Islet precursor cell (in vitro differentiated cells): ENCODE data around the gene CLSTN3.
"Not testable (repeated sequence)": the region's sequence is repeated elsewhere in the genome, so short reads cannot be mapped to it uniquely, and the experiment has no call there.

Source experiments
- DNase-seq: peaks from one replicate; pipeline ENCODE4 v3.0.0-alpha.2; 2018

CLSTN3 gene

DNA sequence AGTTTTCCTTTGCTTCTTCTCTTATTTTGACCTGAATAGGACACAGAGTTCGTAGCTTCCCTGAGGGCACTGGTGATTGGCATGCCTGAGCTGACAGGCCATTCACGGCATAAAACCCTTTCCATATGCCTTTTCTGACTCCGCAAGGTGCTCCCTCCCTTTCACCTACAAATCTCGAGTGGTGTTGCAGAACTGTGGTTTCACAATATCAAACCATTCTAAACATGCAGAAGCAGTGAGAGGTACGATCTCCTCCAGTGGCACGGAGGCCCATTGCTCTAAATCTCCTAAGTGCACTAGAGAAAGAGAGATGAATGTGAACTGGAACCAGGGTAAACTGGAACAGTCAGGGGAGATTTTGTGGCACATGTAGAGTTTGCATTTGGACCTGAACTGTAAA lies 23.9 kb downstream of the CLSTN3 start:
- DNase-seq: no peak

DNA sequence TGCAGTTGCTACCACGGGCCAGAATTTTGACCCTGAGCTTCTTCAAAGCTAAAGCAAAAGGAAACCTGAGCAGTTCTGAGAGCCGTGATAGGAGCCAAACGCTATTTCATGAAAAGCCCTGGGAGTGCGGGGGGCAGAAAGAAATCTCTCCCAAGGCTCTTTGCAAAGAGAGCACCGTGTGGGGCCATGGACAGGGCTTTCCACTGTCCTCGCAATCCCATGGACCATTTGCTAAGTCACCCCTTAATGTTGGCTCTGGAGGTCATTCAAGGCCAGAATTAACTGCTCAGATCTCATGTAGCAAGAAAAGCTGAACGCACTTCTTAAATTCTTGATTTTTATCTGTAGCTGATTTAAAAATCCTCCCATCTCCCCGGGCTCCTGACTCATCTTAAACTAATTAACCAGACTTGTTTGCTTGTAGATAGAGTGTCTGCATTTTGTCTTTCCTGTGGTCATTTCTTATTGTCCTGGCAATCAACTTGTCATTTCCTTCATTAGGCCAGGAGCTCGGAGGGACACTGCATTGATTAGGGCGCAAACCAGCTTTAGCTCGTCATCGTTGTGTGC lies 24.8 kb downstream of the CLSTN3 start:
- DNase-seq: no peak

DNA sequence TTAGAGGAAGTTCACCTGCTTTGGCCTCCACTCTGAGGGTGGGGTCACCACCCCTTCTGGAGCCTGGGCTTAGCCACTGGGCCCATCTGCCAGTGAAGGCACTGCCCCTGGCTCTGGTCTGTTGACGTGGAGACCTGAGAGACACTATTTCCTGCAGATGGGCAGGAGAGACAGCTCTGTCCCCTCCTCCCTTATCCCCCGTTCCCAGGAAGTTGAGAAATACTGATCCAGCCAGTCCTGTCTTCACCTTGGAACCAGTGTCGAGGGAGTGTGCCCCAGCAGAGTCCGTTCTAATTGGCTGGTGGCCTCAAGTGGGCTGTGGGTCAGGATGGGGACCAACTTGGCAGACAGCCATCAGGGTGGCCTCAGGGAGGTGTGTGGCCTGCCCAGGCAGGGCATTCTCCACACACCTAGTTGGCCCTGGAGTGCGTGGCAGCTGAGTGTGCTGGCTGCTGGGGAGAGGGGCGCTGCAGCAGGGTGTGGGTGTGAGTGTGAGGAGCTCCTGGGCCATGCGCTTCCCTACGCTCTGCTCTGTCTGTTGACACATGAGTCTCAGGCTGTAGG lies 25.4 kb downstream of the CLSTN3 start:
- DNase-seq: no peak

DNA sequence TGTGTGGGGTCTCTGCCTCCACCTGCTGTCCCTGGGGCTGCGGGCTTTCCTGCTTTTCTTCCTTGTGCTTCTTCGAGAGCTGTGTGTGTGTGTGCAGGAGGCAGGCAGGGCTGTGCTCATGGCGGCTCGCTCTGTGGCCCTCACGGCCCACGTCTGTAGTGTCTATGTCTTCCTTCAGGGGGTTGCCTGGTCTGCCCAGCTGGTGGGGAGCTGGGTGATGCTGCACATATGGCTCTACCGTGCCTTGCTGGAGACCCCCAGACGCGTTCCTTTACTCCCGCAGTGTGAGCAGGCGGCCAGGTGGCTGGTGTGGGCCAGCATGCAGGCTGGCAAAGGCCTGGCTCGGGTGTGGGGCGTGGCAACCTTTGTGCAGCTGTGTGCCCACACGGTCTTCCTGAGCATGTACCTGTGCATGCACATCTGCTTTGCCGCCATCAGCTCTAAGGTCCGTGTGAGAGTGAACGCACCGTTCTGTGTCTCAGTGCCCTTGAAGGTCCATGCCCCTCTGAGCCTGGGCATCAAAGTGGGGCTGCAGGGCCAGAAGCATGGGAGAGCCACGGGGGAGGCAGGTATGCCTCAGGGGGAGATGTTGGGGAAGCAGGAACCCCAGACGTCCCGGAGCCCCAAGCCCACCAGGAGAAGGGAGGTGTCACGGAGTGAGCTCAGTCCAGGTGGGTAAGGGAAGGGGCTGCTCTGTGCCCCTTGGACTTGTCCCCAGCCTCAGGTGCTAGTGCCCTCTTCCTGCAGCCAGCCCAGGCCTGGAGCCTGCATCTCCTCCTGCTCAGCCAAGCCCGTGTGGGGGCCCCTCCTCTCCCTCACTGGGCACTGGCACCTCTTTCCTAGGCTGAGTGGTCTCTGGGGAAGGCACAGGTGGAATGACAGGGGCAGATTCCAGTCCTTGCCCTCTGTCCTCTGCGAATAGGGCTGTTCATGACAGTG lies 26.4 kb downstream of the CLSTN3 start:
- no peak for DNase-seq

DNA sequence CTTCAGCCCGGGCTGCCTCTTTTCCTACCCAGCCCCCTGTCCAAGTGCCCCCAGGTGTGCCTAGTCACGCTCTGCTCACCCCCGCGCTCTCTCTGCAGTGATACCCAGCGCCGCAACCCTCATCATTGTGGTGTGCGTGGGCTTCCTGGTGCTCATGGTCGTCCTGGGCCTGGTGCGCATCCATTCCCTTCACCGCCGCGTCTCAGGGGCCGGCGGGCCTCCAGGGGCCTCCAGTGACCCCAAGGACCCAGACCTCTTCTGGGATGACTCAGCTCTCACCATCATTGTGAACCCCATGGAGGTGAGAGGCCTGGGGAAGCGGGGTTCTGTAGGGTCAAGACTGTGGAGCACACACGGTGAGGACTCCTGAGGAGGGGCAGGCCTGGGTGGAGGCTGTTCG lies 27.2 kb downstream of the CLSTN3 start:
- DNase-seq: no peak

DNA sequence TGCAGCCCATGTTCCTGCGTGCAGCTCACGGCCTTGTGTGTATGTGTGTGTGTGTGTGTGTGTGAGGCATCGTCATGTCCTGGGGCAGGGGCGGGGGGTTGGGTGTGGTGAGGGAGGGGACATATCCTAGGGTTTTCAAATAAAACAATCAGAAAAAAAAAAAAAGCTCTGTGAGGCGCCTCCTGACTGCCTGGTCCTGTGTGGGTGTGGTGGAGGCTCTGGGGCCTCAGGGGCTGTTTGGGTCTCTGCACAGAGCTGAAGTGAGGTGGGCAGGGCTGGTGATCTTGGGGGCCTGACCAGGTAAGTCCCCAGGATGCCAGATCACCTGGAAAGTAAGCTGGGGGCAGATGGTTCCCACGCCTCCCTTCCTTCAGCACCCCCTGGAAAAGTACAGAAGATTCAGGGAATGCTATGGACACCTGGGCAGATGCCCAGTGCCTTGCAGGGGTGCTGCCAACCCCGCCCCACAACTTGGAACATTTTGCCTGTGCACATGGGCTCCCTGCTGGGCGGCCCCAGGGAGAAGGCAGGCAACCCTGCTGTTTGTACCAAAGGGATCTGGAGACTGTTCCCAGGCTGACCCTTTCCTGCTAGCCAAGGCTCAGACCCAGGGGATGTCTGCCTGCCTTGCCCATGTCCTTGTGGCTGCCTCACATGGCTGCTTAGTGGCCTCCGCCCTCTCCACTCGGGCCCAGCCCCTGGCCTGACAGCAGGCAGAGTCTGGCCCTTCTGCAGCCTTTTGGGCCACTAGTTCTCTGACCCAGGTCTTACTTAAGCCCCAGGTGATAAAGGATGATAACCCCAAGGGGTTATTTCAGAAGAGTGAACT lies 28.8 kb downstream of the CLSTN3 start:
- DNase-seq: no peak

DNA sequence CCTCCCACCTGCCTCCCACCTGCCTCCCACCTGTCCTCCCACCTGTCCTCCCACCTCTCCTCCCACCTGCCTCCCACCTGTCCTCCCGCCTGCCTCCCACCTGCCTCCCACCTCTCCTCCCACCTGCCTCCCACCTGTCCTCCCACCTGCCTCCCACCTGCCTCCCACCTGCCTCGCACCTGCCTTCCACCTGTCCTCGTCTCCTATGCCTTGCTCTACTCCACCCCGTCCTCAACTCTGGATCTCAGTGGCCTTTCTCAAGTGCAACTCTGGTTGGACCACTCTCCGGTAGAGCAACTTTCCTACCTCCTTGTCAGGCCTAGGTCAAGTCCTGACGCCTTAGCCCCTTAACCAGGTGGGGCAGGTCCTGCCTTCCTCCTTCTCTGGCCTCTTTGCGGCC lies 30.0 kb downstream of the CLSTN3 start:
- DNase-seq: no peak

DNA sequence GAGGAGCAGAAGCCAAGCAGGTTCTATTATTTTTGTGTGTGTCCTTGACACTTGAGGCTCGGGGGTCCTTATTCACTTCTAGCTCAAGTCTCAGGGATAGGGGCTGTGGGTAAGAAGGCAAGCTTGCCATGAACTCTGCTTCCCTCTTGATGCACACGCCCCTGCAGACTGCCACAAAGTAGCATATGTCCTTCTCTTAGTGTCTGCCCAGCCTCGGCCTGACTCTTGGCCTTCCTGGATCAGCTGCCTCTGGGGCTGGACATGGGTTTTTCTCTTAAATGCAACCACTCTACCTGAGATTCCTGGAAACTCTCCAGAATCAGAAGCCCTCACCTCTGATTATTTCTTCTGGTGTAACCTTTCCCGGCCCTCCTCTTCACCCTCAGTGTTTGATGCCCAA lies 31.2 kb downstream of the CLSTN3 start:
- DNase-seq: no peak

DNA sequence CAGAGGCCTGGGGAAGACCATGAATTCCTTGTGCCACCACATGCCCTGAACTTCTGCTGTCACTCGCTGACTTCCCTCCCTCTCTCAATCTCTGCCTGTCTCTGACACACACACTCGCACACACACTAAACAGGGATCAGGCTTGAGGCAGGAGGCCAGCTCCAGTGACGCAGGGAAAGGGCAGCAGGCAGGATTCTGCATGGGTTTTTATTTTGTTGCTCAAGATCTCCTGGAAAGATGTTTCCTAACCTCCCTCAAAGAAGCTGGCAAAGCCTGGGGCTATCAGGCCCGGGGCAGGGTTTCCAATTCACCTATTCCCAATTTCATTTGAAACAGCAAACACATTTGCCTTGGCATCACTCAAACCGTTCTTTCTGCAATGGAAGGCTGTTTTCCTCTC lies 31.6 kb downstream of the CLSTN3 start:
- no peak for DNase-seq

DNA sequence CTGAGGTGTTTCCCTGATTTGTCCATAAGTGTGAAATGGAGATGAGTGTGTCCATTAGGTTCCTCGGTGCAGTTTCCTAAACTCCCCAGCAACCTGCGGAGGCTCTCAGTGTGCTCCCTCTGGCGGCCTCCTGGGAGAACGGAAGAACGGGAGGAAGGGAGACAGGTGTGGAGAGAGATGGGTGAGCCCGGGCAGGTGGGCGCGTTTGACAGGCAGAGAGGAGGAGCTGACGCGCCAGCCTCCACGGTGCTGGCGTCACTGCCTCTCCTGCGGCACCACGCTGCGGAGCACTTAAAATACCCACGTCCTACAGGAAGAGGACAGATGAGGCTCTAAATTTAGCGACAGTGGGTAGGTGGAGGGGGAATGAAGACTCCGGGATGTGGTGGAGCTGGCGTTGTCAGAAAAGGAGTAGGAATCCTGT lies 32.5 kb downstream of the CLSTN3 start:
- DNase-seq: peak; percentile 85

DNA sequence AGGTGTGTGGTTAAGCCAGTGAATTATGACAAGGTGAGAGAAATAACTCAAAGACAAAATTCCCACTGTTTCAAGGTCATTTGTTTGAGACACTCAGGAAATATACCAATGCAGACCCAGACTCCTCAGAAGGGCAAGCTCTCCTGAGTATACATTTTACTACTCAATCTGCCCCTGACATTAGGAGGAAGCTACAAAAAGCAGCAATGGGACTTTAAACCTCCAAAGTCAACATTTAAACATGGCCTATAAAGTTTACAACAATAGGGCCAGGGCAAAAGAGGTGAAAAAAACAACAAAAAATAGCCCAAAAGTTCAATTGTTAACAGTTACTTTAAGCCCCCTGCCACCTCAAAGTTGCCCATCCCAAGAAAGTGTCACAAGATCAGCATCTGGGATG lies 39.8 kb downstream of the CLSTN3 start:
- DNase-seq: no peak

DNA sequence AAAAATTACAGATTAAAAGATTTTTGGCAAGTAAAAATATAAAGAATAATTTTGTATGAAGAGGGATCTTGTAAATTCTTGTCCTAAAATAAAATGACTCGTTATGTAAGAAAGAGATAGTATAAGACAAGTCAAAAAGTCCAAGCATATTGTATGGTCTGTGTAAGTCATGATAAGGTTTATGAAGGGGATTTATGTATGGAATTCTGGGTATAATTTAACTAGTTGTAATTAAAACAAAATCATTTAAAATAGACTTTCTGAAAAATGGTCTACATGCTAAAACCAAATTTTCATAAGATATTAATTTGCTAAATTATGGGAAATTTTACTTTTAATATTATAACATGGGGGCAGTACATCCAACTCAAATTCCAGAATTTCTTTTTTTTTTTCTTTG lies 41.7 kb downstream of the CLSTN3 start:
- no peak for DNase-seq

DNA sequence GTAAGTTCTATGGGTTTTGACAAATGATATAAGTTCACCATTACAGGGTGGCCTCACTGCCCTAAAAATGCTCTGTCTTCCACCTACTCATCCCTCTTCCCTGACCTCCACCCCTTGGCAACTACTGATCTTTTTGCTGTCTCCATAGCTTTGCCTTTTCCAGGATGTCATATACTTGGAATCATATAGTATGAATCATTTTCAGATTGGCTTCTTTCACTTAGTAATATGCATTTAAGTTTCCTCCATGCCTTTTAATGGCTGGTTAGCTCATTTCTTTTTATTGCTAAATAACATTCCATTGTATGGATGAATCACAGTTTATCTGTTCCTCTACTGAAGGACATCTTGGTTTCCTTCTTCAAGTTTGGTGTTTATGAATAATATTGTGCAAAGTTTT lies 45.3 kb downstream of the CLSTN3 start:
- no peak for DNase-seq

DNA sequence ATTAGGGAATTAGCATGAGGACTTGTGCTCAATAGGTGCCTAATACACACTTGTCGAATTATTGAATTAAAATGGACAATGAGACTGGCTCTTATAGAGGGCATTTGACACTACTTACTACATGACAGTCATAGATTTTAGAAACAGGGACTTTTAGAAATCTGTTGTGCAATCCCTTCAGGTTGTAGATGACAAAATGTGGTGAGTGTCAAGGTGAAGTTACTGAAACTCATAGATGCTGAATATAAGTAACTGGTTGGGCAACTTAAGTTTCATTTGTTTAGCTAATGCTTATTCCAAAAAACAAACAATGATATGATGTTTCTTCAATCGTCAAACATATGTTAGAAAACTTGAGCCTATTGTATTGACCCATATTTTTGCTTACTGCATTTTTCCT lies 46.4 kb downstream of the CLSTN3 start:
- DNase-seq: no peak

DNA sequence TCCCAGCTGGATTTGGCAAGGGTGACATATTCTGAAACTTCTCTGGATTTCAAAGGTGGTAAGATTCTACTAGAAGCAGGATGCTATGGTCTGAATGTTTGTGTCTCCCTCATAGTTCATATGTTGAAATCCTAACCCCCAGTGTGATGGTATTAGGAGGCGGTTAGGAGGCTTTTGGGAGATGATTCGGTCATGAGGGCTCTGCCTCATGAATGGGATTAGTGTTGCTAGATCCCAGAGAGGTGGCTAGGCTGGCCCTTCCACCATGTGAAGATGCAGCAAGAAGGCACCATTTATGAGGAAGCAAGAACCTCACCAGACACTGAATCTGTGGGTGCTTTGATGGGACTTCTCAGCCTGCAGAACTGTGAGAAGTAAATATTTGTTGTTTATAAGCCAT lies 48.3 kb downstream of the CLSTN3 start:
- DNase-seq: no peak

DNA sequence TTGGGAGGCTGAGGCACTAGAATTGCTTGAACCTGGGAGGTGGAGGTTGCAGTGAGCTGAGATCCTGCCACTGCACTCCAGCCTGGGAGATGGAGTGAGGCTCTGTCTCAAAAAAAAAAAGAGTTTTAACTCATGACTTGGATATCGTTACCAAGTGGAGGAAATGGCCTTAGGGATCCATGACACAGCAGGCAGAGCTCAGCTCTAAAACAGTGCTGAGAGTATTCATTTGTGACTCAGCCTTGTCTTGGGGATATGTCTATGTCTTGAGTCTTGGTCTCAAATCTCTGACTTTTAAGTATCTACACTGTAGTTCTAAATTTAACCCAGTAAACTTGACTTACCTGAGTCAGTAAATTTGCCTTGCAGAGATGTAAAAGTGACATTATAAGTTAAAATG lies 50.5 kb downstream of the CLSTN3 start:
- DNase-seq: no peak

DNA sequence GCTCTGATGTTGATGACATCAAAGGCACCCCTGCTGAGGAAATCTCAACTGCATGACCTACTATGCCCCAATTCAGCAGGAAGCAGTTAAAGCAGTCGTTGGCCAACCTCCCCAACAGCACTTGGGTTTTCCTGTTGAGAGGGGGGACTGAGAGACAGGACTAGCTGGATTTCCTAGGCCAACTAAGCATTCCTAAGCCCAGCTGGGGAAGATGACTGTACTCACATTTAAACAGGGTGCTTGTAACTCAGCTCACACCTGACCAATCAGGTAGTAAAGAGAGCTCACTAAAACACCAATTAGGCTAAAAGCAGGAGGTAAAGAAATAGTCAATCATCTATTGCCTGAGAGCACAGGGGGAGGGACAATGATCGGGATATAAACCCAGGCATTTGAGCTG lies 55.9 kb downstream of the CLSTN3 start:
- not testable (repeated sequence) for DNase-seq

DNA sequence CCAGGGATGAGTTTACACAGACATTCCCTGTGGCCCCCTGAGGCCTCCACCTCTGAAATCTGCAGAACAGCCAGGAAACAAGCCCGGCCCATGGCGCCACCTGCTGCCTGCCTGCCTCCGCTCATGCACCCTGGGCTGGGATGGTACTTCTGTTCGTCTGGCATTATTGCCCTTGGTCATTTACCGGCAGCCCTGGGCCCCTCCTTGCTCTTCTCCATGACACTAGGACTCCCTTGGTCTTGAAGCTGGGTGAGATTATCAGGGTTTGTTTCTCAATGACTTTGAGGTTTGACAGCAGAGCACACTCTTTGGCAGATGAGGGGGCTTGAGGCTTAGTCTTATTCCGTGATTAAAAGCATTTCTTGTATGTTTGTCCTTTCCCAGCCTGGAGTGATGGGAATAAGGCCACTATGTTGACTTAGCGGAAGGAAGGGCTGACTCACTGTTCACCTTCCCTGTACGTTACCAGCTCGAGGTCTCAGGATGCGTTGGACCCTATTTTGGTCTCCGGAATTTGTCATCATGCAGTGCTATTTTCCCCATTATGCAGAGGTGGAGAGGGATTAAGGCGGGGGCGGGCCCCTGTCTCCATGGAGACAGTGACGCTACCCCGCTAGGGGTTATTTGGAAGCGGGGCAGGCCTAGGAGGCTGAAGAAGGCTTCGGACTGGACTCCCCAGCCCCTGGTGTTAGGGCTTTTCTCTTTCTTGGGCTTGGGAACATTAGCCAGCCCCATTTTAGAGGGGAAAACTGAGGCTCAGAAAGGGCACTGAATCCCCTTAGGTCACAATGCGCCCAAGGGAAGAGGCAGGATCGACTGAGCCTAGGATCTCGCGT lies 58.6 kb downstream of the CLSTN3 start:
- peak; percentile 97 for DNase-seq

DNA sequence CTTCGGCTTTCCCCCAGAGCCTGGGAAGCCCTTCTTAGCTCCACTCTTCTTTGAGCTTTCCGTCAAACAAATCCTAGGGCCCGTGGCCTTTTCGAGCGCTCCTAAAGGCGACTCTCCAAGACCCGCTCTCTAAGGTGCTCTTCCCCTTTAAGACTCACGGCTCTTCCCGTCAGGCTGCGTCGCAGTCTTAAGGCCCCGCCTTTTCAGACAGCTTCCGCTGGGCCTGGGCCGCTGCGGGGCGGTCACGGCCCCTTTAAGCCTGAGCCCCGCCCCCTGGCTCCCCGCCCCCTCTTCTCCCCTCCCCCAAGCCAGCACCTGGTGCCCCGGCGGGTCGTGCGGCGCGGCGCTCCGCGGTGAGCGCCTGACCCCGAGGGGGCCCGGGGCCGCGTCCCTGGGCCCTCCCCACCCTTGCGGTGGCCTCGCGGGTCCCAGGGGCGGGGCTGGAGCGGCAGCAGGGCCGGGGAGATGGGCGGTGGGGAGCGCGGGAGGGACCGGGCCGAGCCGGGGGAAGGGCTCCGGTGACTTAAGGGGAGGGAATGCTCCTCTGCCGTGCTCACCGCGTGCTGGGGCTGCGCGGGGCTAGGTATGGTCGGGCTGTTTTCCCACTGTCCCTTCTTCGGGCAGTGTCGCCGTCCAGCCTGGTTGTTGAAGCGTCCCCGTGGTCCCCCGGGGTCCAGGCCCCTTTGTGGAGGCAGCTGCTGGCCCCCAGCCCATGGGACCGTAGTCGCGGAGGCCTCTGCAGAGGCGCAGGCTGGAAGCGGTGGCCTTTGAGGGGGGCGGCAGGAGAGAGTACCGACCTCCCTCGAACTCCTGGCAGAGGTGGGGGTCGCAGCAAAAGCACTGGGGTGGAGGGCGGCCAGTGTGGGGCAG lies 59.5 kb downstream of the CLSTN3 start, which contains the start of gene PEX5:
TSS of gene PEX5 (plus strand) at position 289 of the 870 bp plus-strand sequence. CDS start 692 bp downstream, outside the sequence.
- DNase-seq: peak; percentile 97

DNA sequence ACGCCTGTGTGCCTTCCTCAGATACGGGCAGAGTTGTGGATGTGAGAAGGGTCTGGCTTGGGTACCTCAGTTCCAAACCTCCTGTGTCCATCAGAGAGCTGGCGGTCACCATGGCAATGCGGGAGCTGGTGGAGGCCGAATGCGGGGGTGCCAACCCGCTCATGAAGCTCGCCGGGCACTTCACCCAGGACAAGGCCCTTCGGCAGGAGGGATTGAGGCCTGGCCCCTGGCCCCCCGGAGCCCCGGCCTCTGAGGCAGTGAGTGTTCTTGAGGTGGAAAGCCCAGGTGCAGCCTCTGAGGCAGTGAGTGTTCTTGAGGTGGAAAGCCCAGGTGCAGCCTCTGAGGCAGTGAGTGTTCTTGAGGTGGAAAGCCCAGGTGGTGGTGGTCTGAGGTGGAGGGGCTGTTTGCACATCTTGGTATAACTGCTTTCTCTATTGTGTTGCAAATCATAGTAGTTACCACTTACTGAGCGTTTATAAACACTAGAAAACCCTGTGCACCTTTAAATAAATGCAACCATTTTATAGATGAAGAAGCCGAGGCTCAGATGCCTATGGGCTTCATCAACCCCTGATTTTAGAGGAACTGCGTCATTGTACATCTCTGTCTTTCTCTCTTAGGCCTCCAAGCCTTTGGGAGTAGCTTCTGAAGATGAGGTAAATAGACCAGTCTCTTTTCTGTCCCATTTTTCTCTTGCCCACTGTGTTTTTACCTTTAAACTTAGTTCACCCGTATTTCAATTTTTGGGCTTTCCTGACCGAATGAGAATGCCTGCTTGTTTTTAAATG lies 60.3 kb downstream of the CLSTN3 start:
- DNase-seq: peak; percentile 68
